ENCODE measurements around the gene PCMTD2.

DNA sequence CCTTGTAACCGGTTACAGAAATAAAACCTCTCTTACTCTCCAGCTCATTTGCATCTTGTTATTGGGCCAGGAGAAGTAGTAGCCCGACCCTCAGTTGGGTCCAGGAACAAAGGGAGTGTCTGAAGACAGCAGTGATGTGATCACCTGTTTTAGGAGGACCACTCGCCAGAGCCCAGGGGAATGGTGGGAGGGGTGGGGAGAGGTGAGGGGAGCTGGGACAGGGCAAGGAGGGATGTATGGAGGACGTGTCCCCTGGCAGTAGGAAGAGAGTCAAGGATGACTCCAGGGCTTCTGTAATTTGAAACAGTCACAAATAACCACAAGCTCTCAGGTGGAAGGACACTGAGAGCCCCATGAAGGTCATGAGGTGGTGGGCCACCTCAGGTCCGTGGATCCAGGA is 1.4 kb upstream of the PCMTD2 start:
- TF ChIP-seq, protein P1, sequence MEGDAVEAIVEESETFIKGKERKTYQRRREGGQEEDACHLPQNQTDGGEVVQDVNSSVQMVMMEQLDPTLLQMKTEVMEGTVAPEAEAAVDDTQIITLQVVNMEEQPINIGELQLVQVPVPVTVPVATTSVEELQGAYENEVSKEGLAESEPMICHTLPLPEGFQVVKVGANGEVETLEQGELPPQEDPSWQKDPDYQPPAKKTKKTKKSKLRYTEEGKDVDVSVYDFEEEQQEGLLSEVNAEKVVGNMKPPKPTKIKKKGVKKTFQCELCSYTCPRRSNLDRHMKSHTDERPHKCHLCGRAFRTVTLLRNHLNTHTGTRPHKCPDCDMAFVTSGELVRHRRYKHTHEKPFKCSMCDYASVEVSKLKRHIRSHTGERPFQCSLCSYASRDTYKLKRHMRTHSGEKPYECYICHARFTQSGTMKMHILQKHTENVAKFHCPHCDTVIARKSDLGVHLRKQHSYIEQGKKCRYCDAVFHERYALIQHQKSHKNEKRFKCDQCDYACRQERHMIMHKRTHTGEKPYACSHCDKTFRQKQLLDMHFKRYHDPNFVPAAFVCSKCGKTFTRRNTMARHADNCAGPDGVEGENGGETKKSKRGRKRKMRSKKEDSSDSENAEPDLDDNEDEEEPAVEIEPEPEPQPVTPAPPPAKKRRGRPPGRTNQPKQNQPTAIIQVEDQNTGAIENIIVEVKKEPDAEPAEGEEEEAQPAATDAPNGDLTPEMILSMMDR (IDR thresholded peaks at IDR 0.05; ENCODE audit: low read length): no peak
- no peak for TF ChIP-seq EZH2 (IDR thresholded peaks at IDR 0.05; ENCODE audit: borderline replicate concordance, low read length)
